OCI-LY1 (cell line): ENCODE data around the gene SERGEF.

ENCODE experiments used
- H2AFZ ChIP-seq: fragments of 200-600 bp; sonication (generic), shearing (Covaris generic); 2 replicates; pipeline ENCODE4 v1.6.0; 2014; ENCODE audit warnings: antibody characterized with exemption, mild to moderate bottlenecking, low read length
- H3F3A ChIP-seq: fragments of 200-600 bp; sonication (generic), shearing (Covaris generic); 2 replicates; pipeline ENCODE4 v1.6.0; 2014; ENCODE audit warnings: mild to moderate bottlenecking, antibody characterized with exemption, low read length, moderate library complexity; ENCODE audit not compliant: insufficient read depth
- H3K27ac ChIP-seq: fragments of 200-600 bp; sonication (generic); 2 replicates; pipeline ENCODE4 v1.5.1; 2014; ENCODE audit warnings: low read length, mixed run types, mild to moderate bottlenecking, low read depth; ENCODE audit not compliant: poor library complexity, severe bottlenecking
- H3K27me3 ChIP-seq: fragments of 200-600 bp; sonication (generic); 2 replicates; pipeline ENCODE4 v1.6.0; 2014; ENCODE audit warnings: antibody characterized with exemption, mild to moderate bottlenecking, low read length, moderate library complexity; ENCODE audit not compliant: insufficient read depth
- H3K36me3 ChIP-seq: fragments of 200-600 bp; sonication (generic); 2 replicates; pipeline ENCODE4 v1.6.1; 2014; ENCODE audit warnings: mild to moderate bottlenecking, antibody characterized with exemption, low read length, moderate library complexity, mixed read lengths; ENCODE audit not compliant: insufficient read depth
- H3K4me1 ChIP-seq: fragments of 200-600 bp; sonication (generic); 2 replicates; pipeline ENCODE4 v1.5.1; 2014; ENCODE audit warnings: mild to moderate bottlenecking, low read length, moderate library complexity; ENCODE audit not compliant: insufficient read depth, severe bottlenecking
- H3K4me2 ChIP-seq: fragments of 200-600 bp; sonication (generic), shearing (Covaris generic); 2 replicates; pipeline ENCODE4 v1.6.1; 2014; ENCODE audit warnings: low read length
- H3K4me3 ChIP-seq: fragments of 200-600 bp; sonication (generic); 2 replicates; pipeline ENCODE4 v1.5.1; 2014; ENCODE audit warnings: low read length, low read depth, mild to moderate bottlenecking, mixed read lengths; ENCODE audit not compliant: poor library complexity, severe bottlenecking
- H3K79me2 ChIP-seq: fragments of 200-600 bp; shearing (Covaris generic); 2 replicates; pipeline ENCODE4 v1.6.1; 2016; ENCODE audit warnings: mixed run types, low read length, mixed read lengths; ENCODE audit not compliant: insufficient read depth
- H3K9ac ChIP-seq: fragments of 200-600 bp; sonication (generic), shearing (Covaris generic); 2 replicates; pipeline ENCODE4 v1.6.1; 2014; ENCODE audit warnings: mild to moderate bottlenecking, low read length, mixed read lengths
- H3K9me2 ChIP-seq: fragments of 200-600 bp; sonication (generic), shearing (Covaris generic); 2 replicates; pipeline ENCODE4 v1.6.1; 2014; ENCODE audit warnings: low read depth, mild to moderate bottlenecking, low read length, mixed read lengths
- H3K9me3 ChIP-seq: fragments of 200-600 bp; shearing (Covaris generic); 2 replicates; pipeline ENCODE4 v1.6.1; 2014; ENCODE audit warnings: low read length, mixed read lengths
- H4K20me1 ChIP-seq: fragments of 200-600 bp; sonication (generic), shearing (Covaris generic); 2 replicates; pipeline ENCODE4 v1.6.0; 2016; ENCODE audit warnings: mild to moderate bottlenecking, low read length; ENCODE audit not compliant: insufficient read depth
- CTCF ChIP-seq: fragments of 200-600 bp; sonication (generic), shearing (Covaris generic); IDR thresholded peaks from 2 replicates; pipeline ENCODE4 v1.5.1; 2017; ENCODE audit warnings: mild to moderate bottlenecking, antibody characterized with exemption, low read length, moderate library complexity, mixed read lengths
- EZH2 ChIP-seq: fragments of 200-600 bp; sonication (generic), shearing (Covaris generic); IDR thresholded peaks from 2 replicates; pipeline ENCODE4 v1.8.0; 2017; ENCODE audit warnings: borderline replicate concordance, mixed run types, mild to moderate bottlenecking, antibody characterized with exemption, low read length, moderate library complexity, mixed read lengths

SERGEF gene

GRCh38 chr11:18019650-18020049 is 6.8 kb upstream of the SERGEF start:
- no peaks in the 10 kb centered on the region for H3K79me2 ChIP-seq
- H4K20me1 ChIP-seq: no peaks in the 10 kb centered on the region
- no peak overlapping the region for H3K4me3 ChIP-seq
- no peaks in the 10 kb centered on the region; the same call in 1 of the 2 replicates for H3K27me3 ChIP-seq
- no peak overlapping the region for H3K4me2 ChIP-seq
- H3K4me1 ChIP-seq: no peaks in the 10 kb centered on the region
- TF ChIP-seq EZH2: no peak
- no peak for TF ChIP-seq CTCF
- no peak overlapping the region for H2AFZ ChIP-seq
- H3K9me2 ChIP-seq: no peaks in the 10 kb centered on the region
- H3K9me3 ChIP-seq: no peaks in the 10 kb centered on the region
- H3K9ac ChIP-seq: no peak overlapping the region
- no peak overlapping the region for H3K27ac ChIP-seq
- no peaks in the 10 kb centered on the region for H3K36me3 ChIP-seq
- H3F3A ChIP-seq: no peaks in the 10 kb centered on the region

- Histone ChIP-seq H2AFZ (no peak overlapping the region), H3F3A (no peaks in the 10 kb centered on the region), H3K27me3 (no peaks in the 10 kb centered on the region; the same call in 1 of the 2 replicates), H3K36me3 (no peaks in the 10 kb centered on the region), H3K4me3 (no peak overlapping the region), H3K9me2 (no peaks in the 10 kb centered on the region), H3K9ac (no peak overlapping the region), H3K79me2 (no peaks in the 10 kb centered on the region), H3K27ac (no peak overlapping the region), H4K20me1 (no peaks in the 10 kb centered on the region), H3K9me3 (no peaks in the 10 kb centered on the region), H3K4me1 (peaks cover 15% of the 10 kb centered on the region), H3K4me2 (no peak overlapping the region)
- TF ChIP-seq CTCF: no peak
- TF ChIP-seq EZH2: no peak
Measured at GRCh38 chr11:18016789-18017188, 3.9 kb upstream of the SERGEF start.

GRCh38 chr11:18014876-18015275 is 2.0 kb upstream of the SERGEF start:
- no peaks in the 10 kb centered on the region for H3K27me3 ChIP-seq
- no peaks in the 10 kb centered on the region for H3K9me2 ChIP-seq
- no peaks in the 10 kb centered on the region for H3F3A ChIP-seq
- no peak overlapping the region for H3K4me3 ChIP-seq
- no peaks in the 10 kb centered on the region for H4K20me1 ChIP-seq
- H3K4me1 ChIP-seq: peaks cover 28% of the 10 kb centered on the region
- no peak overlapping the region for H2AFZ ChIP-seq
- H3K9me3 ChIP-seq: no peaks in the 10 kb centered on the region
- H3K9ac ChIP-seq: no peak overlapping the region
- H3K36me3 ChIP-seq: no peaks in the 10 kb centered on the region
- no peak for TF ChIP-seq CTCF
- TF ChIP-seq EZH2: no peak
- no peaks in the 10 kb centered on the region for H3K79me2 ChIP-seq
- H3K27ac ChIP-seq: no peak overlapping the region
- no peak overlapping the region for H3K4me2 ChIP-seq
